VCaP (cell line): Measurements from ENCODE around the gene PER3.

Source experiments
- H3K27ac ChIP-seq: fragments of 450-650 bp; 2 replicates; pipeline ENCODE4 v1.5.1; 2017
- TF ChIP-seq, protein P1 (sequence below): fragments of 450-650 bp; conservative IDR thresholded peaks from 2 replicates; pipeline ENCODE4 v1.5.1; 2017; ENCODE audit warnings: mild to moderate bottlenecking, moderate library complexity

Gene PER3

GRCh38 chr1:7811476-7811875, 27.4 kb downstream of the PER3 start:
- TF ChIP-seq, protein P1, sequence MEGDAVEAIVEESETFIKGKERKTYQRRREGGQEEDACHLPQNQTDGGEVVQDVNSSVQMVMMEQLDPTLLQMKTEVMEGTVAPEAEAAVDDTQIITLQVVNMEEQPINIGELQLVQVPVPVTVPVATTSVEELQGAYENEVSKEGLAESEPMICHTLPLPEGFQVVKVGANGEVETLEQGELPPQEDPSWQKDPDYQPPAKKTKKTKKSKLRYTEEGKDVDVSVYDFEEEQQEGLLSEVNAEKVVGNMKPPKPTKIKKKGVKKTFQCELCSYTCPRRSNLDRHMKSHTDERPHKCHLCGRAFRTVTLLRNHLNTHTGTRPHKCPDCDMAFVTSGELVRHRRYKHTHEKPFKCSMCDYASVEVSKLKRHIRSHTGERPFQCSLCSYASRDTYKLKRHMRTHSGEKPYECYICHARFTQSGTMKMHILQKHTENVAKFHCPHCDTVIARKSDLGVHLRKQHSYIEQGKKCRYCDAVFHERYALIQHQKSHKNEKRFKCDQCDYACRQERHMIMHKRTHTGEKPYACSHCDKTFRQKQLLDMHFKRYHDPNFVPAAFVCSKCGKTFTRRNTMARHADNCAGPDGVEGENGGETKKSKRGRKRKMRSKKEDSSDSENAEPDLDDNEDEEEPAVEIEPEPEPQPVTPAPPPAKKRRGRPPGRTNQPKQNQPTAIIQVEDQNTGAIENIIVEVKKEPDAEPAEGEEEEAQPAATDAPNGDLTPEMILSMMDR, result no peak
- no peak overlapping the region for H3K27ac ChIP-seq

DNA sequence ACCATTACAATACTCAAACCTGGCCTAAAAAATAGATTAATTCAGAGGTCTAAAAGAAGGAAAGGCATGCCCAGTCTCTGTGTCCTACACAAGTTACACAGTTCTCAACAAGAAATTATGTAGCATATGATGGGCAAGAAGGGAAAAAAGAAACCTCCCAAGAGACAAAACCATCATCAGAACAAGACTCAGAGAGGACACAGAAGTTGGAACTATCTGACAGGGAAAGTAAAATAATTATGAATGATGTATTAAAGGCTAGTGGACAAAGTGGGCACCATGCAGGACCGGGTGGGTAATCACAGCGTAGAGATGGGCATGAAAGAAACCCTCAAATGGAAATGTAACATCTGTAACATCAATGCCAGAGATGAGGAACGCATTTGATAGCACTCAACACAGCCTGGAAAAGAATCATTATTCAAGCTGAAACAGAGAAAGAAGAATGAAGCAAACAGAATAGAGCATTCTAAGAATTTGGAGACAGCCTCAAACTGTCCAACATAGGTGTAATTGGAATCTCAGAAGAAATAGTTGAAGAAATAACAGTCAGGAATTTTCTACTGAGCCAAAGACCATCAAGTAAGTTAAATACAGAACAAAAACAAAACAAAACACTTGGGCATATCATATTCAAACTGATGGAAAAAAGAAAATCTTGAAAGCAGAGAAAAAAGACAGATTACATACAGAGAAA, 29.7 kb downstream of the PER3 start:
- no peak overlapping the region for H3K27ac ChIP-seq
- TF ChIP-seq, protein P1, result no peak

DNA sequence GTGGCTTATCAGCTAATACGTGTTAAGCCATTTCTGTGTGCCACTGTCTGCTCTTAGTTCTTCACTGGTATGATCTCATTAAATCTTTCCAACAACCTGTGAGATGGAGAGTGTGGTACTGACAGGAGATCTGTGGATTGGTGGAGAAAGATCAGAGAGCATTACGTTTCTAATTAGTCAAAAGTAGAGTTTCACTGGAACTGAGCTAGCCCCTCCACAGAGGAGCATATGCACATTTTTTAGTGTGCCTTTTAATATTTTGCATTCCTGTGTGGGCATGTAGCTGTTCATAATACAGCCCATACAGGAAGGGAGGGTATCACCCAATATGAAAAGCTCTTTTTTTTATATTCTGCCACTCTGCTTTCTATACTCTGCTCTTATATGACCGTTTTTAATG, 37.2 kb downstream of the PER3 start:
- H3K27ac ChIP-seq, result no peak overlapping the region
- TF ChIP-seq, protein P1, result no peak

- TF ChIP-seq, protein P1, result no peak
Observed at GRCh38 chr1:7824701-7825100, 40.6 kb downstream of the PER3 start.

GRCh38 chr1:7826363-7826762, 42.3 kb downstream of the PER3 start:
- no peak overlapping the region for H3K27ac ChIP-seq
- TF ChIP-seq, protein P1, result no peak

More at GRCh38 chr1:7824701-7825100, 40.6 kb downstream of the PER3 start:
- no peak overlapping the region for H3K27ac ChIP-seq

DNA sequence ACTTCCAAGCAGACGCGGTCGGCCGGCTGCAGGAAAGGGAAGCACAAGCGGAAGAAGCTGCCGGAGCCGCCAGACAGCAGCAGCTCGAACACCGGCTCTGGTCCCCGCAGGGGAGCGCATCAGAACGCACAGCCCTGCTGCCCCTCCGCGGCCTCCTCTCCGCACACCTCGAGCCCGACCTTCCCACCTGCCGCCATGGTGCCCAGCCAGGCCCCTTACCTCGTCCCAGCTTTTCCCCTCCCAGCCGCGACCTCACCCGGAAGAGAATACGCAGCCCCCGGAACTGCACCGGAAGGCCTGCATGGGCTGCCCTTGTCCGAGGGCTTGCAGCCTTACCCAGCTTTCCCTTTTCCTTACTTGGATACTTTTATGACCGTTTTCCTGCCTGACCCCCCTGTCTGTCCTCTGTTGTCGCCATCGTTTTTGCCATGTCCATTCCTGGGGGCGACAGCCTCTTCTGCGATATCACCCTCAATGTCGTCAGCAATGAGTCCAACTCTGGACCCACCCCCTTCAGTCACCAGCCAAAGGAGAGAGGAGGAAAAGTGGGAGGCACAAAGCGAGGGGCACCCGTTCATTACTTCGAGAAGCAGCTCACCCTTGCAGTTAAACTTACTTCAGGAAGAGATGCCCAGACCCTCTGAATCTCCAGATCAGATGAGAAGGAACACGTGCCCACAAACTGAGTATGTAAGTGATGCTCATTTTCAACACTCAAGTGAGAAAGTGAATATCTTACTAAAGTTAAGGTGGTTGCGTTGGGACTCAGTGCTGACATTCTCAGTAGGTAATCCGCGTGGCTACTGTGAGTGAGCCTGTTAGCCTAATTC, 43.2 kb downstream of the PER3 start:
- TF ChIP-seq, protein P1, result no peak
- H3K27ac ChIP-seq, result no peak overlapping the region

DNA sequence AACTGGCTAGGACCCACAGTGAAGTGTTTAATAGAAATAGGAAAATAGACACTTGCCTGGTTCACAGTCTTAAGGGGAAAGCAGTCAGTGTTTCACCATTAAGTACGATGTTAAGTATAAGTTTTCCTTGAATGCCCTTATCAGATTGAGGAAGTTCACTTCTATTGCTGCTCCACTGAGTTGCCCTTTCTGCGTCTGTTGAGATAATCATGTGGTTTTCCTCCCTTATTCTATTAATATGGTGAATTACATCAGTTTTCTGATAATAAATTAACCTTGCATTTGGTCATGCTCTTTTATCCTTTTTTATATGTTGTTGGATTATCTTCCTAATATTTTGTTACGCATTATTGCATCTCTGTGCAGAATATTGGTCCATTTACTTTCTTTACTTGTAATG, 47.4 kb downstream of the PER3 start:
- TF ChIP-seq, protein P1, result no peak

More for the DNA sequence above, 47.4 kb downstream of the PER3 start:
- no peak overlapping the region for H3K27ac ChIP-seq
